ENCODE results near the gene RBMS3.

- TF ChIP-seq CTCF (IDR thresholded peaks at IDR 0.05) (no peak), POLR2A (IDR thresholded peaks at IDR 0.05) (no peak)
Observed at GRCh38 chr3:29758434-29759322, 477.8 kb downstream of the RBMS3 start.
